HepG2 (cell line): ENCODE data around the gene GLI3. TPM values are rescaled to one million over a fixed set of nuclear protein-coding genes. Genes with fewer than 3 reads are reported as not detected.

Experiments used
- ATAC-seq: fragments of 200-7000 bp; cut with Tn5 transposase; 3 replicates; pipeline ENCODE4 v1.9.1; 2020; ENCODE audit warnings: mild to moderate bottlenecking, moderate library complexity
- BruUV-seq: library from RNA; stranded (reverse); fragments of 400-500 nt; replicated peaks from 2 replicates; lab custom pipeline; 2021; lab: Mats Ljungman, UMichigan
- CTCF ChIA-PET: fragments of 300-600 bp; formaldehyde crosslinking; extraction: SDS; loops from one replicate; lab custom pipeline; 2021; ENCODE audit warnings: low total read pairs, inconsistent platforms, low intra/inter-chr PET ratio; lab: Yijun Ruan, JAX
- POLR2A ChIA-PET: fragments of 350-600 bp; sonication (Branson Sonifier 250); formaldehyde crosslinking; loops from one replicate; lab custom pipeline; 2020; ENCODE audit warnings: antibody characterized with exemption, inconsistent platforms; lab: Yijun Ruan, JAX
- DNase-seq: peaks from one replicate; pipeline ENCODE4 v3.0.0-alpha.2; 2015; ENCODE audit warnings: low spot score
- FAIRE-seq: peaks from 3 replicates; lab custom pipeline; 2011; peaks lifted over from hg19 to GRCh38; lab: Jason Lieb, UNC
- H2AFZ ChIP-seq: one replicate; pipeline ENCODE4 v1.6.1; 2011; ENCODE audit warnings: low read length, inconsistent platforms
- H3K27ac ChIP-seq: fragments of 300-600 bp; 3 replicates; pipeline ENCODE4 v1.8.0; 2011; ENCODE audit warnings: mixed run types, mild to moderate bottlenecking, mixed read lengths, low read length, inconsistent platforms; ENCODE audit not compliant: insufficient read depth; ENCODE audit errors: extremely low read length
- H3K27me3 ChIP-seq, 2 experiments: fragments of 200-600 bp in 1 of 2; 2 replicates in 1 of 2; 3 replicates in 1 of 2; pipeline versions ENCODE4 v1.6.0 to v1.8.0; 2011; ENCODE audit warnings: low read length in 2 of 2, mild to moderate bottlenecking in 2 of 2, moderate library complexity in 2 of 2, inconsistent platforms in 1 of 2; ENCODE audit not compliant: insufficient read depth in 2 of 2, control insufficient read depth in 1 of 2
- H3K36me3 ChIP-seq, 2 experiments: fragments of 200-600 bp in 1 of 2; replicated peaks in 1 of 2; 2 replicates in 1 of 2; 3 replicates in 1 of 2; pipeline versions ENCODE4 v1.5.1 to v1.8.0; 2011; ENCODE audit warnings: low read length in 2 of 2, inconsistent platforms in 1 of 2; ENCODE audit not compliant: insufficient read depth in 2 of 2, control insufficient read depth in 1 of 2
- H3K4me1 ChIP-seq: 2 replicates; pipeline ENCODE4 v1.5.1; 2012; ENCODE audit warnings: low read length, inconsistent platforms; ENCODE audit not compliant: insufficient read depth
- H3K4me2 ChIP-seq: 2 replicates; pipeline ENCODE4 v1.6.0; 2011; ENCODE audit warnings: low read depth, low read length, inconsistent platforms
- H3K4me3 ChIP-seq, 3 experiments: fragments of 200-600 bp in 1 of 3; sonication (generic), shearing (Covaris generic) in 1 of 3; replicated peaks in 1 of 3; 2 replicates each; pipeline ENCODE4 v1.5.1; 2011 to 2016; ENCODE audit warnings: low read length in 3 of 3, inconsistent platforms in 2 of 3, low read depth in 2 of 3, mild to moderate bottlenecking in 2 of 3, control low read depth in 1 of 3, mixed read lengths in 1 of 3; ENCODE audit not compliant: insufficient read depth in 1 of 3
- H3K79me2 ChIP-seq: one replicate; pipeline ENCODE4 v1.6.1; 2011; ENCODE audit warnings: low read length, inconsistent platforms; ENCODE audit not compliant: insufficient read depth
- H3K9ac ChIP-seq: 2 replicates; pipeline ENCODE4 v1.6.0; 2011; ENCODE audit warnings: mild to moderate bottlenecking, low read depth, low read length, inconsistent platforms; ENCODE audit not compliant: insufficient read depth
- H3K9me3 ChIP-seq: 2 replicates; pipeline ENCODE4 v1.5.1; 2012; ENCODE audit warnings: mild to moderate bottlenecking, low read length
- H4K20me1 ChIP-seq: 2 replicates; pipeline ENCODE4 v1.6.0; 2011; ENCODE audit warnings: inconsistent platforms, mild to moderate bottlenecking, low read length, moderate library complexity; ENCODE audit not compliant: insufficient read depth
- HNF4G ChIP-seq, 2 experiments: sonication (generic) in 1 of 2; formaldehyde crosslinking in 1 of 2; IDR thresholded peaks; 2 replicates each; pipeline versions ENCODE4 v1.4.0 to v1.6.1; 2011 to 2020; ENCODE audit warnings: borderline replicate concordance in 2 of 2, low read depth in 2 of 2, mild to moderate bottlenecking in 2 of 2, low read length in 1 of 2, missing genetic modification reagents in 1 of 2, moderate library complexity in 1 of 2
- TBX2 ChIP-seq: sonication (generic); formaldehyde crosslinking; IDR thresholded peaks from 2 replicates; pipeline ENCODE4 v1.5.0; 2020; ENCODE audit warnings: missing genetic modification reagents, mild to moderate bottlenecking, borderline replicate concordance
- ZIK1 ChIP-seq: sonication (generic); formaldehyde crosslinking; IDR thresholded peaks from 2 replicates; pipeline ENCODE4 v1.5.0; 2020; ENCODE audit warnings: mild to moderate bottlenecking, low read depth, missing genetic modification reagents, borderline replicate concordance
- ZMYM3 ChIP-seq: sonication (generic); formaldehyde crosslinking; IDR thresholded peaks from 2 replicates; pipeline ENCODE4 v1.5.1; 2020; ENCODE audit warnings: mild to moderate bottlenecking, missing genetic modification reagents
- WGBS: methylation state at CpG from one replicate; pipeline ENCODE4 v1.1.6; 2017; ENCODE audit warnings: low lambda C conversion rate; 5-methylcytosine and 5-hydroxymethylcytosine counted together
- in situ Hi-C: cut with HindIII; loops from 2 replicates; pipeline ENCODE4 v1.10.0; 2017; ENCODE audit warnings: low pct_unique_long_range_greater_than_20kb; ENCODE audit not compliant: extremely low pct_ligation_motif_present
- intact Hi-C: fragments of 100-400 bp; cut with micrococcal nuclease; formaldehyde crosslinking; loops from one replicate; pipeline ENCODE4 v1.10.0; 2022; ENCODE audit not compliant: unreplicated experiment
- polyA plus RNA-seq, 8 experiments: library from polyadenylated mRNA; depleted of rRNA in 3 of 8; stranded (reverse) in 7 of 8; unstranded in 1 of 8; fragments of >200 nt; fragmentation: Illumina TruSeq in 4 of 8; extraction: Trizol in 4 of 8; gene quantifications; 2 replicates each; pipeline versions ENCODE4 v1.2.1 to v1.2.3, GENCODE V29; 2011 to 2016; ENCODE audit warnings: low read depth in 4 of 8, missing spikeins in 1 of 8, mixed read lengths in 1 of 8; ENCODE audit not compliant: insufficient read depth in 1 of 8
- total RNA-seq, 5 experiments: library from RNA; depleted of rRNA; stranded (reverse); fragments of >200 nt; fragmentation: Illumina TruSeq; extraction: Trizol; gene quantifications; 2 replicates each; pipeline ENCODE4 v1.2.3, GENCODE V29; 2016; ENCODE audit warnings: low read depth in 1 of 5
- TF ChIP-seq, protein P1 (sequence below): sonication (generic); formaldehyde crosslinking; IDR thresholded peaks from 2 replicates; pipeline ENCODE4 v1.4.0; 2020; ENCODE audit warnings: missing genetic modification reagents, borderline replicate concordance

GLI3 gene
- total and polyA plus RNA-seq, 2 of the 13 experiments (the other 11 are each of a cell fraction or from before 2014, with no cell fraction given): not detected

DNA sequence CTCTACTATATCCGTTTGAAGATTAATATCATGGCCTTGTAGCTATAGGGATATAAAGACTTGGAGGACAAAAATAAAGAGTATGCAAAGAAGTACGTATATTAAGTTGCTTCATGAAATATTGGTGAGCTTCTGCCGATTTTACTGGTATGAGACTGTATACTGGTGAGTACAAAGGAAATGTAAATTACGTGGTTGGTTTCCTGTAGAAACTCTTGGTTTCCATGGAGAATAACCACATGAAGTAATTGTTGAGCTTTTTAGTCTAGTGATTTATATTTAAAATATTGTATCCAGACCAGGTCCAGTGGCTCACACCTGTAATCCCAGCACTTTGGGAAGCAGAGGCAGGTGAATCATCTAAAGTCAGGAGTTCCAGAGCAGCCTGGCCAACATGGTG lies 32.2 kb upstream of the GLI3 start:
- no peaks in the 10 kb centered on the region for H3K27me3 ChIP-seq
- intact Hi-C loops (no loop called here), in situ Hi-C loops (no loop called here)
- CTCF ChIA-PET: no interaction called here
- H3K27ac ChIP-seq: no peak overlapping the region
- WGBS: 11% methylated on average over 4 of the region's 4 CpGs
- H3K4me3 ChIP-seq: no peak overlapping the region
- no peaks in the 10 kb centered on the region for H3K79me2 ChIP-seq
- H3K4me2 ChIP-seq: no peak overlapping the region
- BruUV-seq: no TSS peak
- H4K20me1 ChIP-seq: no peaks in the 10 kb centered on the region
- no peak for DNase-seq
- no peak overlapping the region for H2AFZ ChIP-seq
- no peaks in the 10 kb centered on the region for H3K9me3 ChIP-seq
- TF ChIP-seq, protein P1, sequence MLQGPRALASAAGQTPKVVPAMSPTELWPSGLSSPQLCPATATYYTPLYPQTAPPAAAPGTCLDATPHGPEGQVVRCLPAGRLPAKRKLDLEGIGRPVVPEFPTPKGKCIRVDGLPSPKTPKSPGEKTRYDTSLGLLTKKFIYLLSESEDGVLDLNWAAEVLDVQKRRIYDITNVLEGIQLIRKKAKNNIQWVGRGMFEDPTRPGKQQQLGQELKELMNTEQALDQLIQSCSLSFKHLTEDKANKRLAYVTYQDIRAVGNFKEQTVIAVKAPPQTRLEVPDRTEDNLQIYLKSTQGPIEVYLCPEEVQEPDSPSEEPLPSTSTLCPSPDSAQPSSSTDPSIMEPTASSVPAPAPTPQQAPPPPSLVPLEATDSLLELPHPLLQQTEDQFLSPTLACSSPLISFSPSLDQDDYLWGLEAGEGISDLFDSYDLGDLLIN (CRISPR knock-in tag): no peak
- no peak for FAIRE-seq
- POLR2A ChIA-PET: no interaction called here
- no peaks in the 10 kb centered on the region for H3K4me1 ChIP-seq
- H3K36me3 ChIP-seq: no peaks in the 10 kb centered on the region
- no peak overlapping the region for H3K9ac ChIP-seq
- no peak for ATAC-seq

DNA sequence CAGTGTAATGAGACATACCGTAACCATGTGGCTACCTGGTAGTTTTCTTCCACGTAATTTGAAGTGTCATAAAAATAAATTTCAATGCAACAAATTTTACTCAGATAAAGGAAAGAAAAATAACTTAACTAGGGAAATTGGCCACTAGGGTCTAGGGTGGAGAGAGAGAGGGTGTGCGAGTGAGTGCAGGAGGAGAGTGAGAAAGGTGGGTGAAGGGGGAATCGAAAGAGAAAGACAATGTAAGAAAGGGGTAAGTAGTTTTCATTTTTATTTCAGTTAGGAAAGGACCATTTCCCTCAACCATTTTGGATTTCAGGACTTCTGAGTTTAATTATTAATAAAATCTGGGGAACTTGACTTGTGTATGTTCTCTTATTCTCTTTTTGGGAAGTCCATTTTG lies 27.7 kb upstream of the GLI3 start:
- Histone ChIP-seq H3K36me3 (no peaks in the 10 kb centered on the region), H3K9me3 (no peaks in the 10 kb centered on the region)
- BruUV-seq: no TSS peak
- TF ChIP-seq ZIK1 (no peak), HNF4G (IDR thresholded peaks at IDR 0.05; ENCODE audit: borderline replicate concordance, low read depth, low read length) (no peak), HNF4G (CRISPR knock-in tag; IDR thresholded peaks at IDR 0.05; ENCODE audit: borderline replicate concordance, low read depth) (no peak), ZMYM3 (CRISPR knock-in tag) (no peak), TBX2 (CRISPR knock-in tag) (no peak)
- TF ChIP-seq, all 625 proteins: peak for 0
- no peaks in the 10 kb centered on the region for H3K27me3 ChIP-seq
- H3K79me2 ChIP-seq: no peaks in the 10 kb centered on the region
- H3K4me2 ChIP-seq: no peak overlapping the region
- ATAC-seq: no peak
- ChIA-PET CTCF (no interaction called here), POLR2A (no interaction called here)
- no peak for DNase-seq
- H3K4me3 ChIP-seq: no peak overlapping the region
- no peak for FAIRE-seq
- no peak overlapping the region for H2AFZ ChIP-seq
- WGBS: 4% methylated on average over 4 of the region's 4 CpGs
- in situ Hi-C loops: no loop called here
- H3K9ac ChIP-seq: no peak overlapping the region
- no peak overlapping the region for H3K27ac ChIP-seq
- intact Hi-C loops: no loop called here
- no peaks in the 10 kb centered on the region for H4K20me1 ChIP-seq
- H3K4me1 ChIP-seq: no peaks in the 10 kb centered on the region
